GM19467 (cell line): Measurements from ENCODE around the gene HYAL1.
"Not testable (repeated sequence)": the region's sequence is repeated elsewhere in the genome, so short reads cannot be mapped to it uniquely, and the experiment has no call there.

Source experiments
- ATAC-seq: cut with Tn5 transposase; IDR thresholded peaks from one replicate; pipeline ENCODE4 v1.9.1; 2021; ENCODE audit warnings: mild to moderate bottlenecking, moderate library complexity; ENCODE audit not compliant: unreplicated experiment

HYAL1 gene

GRCh38 chr3:50295553-50296431 is 7.6 kb downstream of the HYAL1 start:
- ATAC-seq, result no peak

DNA sequence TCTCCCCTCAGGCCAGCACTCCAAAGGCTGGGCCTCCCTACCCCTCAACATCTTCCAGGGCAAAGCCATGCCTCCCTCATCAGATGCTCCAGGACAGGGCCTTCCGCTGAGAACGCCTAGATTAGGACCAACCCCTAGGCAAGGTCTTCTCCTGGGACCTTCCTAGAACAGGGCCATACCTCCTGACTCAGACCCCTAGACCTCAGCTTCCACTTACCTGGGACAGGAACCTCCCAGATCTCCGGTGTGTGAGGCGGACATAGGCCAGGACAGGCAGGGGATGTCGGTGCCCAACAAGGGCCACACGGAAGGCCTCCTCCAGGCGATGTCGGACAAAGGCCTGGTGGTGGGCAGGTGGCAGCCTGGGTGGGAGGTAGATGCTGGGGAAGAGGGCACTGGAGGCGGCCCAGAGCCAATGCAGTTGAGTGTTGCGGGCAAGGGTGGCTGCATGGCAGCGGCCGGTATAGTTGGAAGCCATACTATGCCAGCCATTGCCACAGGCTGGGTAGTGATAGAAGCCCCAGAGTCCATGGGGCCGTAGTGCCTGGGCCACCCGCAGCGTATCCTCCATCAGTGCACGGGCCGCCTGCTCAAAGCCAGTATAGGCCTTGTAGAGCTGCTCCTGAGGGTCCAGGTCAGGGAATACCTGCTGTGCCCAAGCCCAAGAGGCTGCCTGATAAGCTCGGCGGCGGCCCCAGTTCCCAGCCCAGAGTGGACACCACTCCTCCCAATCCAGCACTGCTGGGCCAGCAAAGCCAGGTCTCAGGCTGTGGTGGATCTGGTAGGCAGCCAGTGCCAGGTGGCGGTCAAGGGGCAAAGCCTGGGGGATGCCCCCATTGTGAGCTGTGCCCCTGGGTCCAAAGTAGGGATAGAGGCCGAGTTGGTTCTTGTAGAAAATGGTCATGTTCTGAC is 8.6 kb downstream of the HYAL1 start:
- ATAC-seq, result no peak

GRCh38 chr3:50294089-50294488 is 9.3 kb downstream of the HYAL1 start:
- no peak for ATAC-seq

DNA sequence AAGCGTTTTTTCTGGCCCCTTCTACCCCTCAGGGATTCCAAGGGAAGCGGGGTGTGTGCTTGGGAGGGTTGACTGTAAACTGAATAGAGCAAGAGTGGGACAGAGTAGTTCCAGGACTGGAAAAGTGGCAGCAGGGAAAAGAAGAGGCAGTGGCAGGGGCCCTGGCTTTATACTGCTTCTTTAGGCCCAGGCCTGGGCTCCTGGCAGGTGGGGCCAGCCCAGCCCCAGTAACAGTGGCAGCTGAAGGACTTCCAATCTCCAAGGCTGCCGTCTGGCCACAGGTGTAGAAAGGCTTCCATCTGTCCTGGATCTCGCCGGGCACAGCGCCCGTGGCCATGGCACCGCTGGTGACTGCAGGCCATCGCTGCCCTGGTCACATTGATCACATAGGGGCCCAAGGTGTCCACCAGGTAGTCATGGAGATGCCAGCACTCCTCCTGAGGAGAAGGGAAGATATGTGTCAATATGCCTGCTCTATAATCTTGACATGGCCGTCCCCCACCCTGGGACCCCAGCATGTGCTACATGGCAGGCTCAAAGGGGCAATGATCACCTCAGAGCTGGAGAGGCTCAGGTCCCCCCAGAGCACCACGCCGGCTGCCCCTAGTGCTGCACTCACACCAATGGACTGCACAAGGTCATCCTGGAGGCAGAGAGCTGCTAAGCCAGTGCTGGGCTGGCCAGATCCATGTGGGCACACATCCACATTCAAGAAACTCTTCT is 10.1 kb downstream of the HYAL1 start:
- no peak for ATAC-seq

- ATAC-seq, result peak; percentile 90
Observed at GRCh38 chr3:50292159-50293078, 11.0 kb downstream of the HYAL1 start, which contains the start of gene IFRD2. TSS of gene IFRD2 (minus strand) at chr3:50292429. CDS start at chr3:50292274, 155 bp downstream.

GRCh38 chr3:50290161-50290641 is 13.2 kb downstream of the HYAL1 start:
- no peak for ATAC-seq

- no peak for ATAC-seq
Observed at GRCh38 chr3:50289130-50289529, 14.2 kb downstream of the HYAL1 start.

DNA sequence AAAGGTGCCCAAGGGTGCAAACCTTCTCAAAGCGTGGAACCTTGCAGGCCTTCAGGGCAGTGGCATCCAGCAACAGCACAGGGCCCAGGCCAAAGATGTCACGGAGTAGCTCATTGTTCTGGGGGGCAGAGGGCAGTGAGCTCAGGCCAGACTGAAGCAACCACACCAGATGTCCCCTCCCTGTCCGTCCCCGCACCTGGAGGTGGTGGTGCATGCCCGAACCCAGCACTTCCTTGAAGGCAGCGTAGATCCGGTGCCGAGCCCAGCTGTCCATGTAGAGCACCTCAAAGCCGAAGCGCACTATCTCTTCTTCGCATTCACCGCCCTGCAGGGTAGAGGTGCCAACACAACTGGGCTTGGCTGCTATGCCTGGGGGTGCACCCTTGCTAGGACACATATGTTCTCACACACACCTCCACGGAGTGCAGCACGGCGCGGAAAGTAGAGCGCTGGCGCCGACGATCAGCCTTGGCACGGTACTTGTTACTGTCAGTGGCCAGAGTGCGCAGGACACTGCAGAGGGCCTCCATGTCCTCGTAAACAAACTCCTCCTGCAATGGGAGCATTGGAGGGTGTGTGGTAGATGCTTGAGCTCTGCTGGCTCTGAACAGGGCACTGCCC is 14.9 kb downstream of the HYAL1 start:
- ATAC-seq, result no peak

GRCh38 chr3:50287262-50287661 is 16.1 kb downstream of the HYAL1 start:
- no peak for ATAC-seq

DNA sequence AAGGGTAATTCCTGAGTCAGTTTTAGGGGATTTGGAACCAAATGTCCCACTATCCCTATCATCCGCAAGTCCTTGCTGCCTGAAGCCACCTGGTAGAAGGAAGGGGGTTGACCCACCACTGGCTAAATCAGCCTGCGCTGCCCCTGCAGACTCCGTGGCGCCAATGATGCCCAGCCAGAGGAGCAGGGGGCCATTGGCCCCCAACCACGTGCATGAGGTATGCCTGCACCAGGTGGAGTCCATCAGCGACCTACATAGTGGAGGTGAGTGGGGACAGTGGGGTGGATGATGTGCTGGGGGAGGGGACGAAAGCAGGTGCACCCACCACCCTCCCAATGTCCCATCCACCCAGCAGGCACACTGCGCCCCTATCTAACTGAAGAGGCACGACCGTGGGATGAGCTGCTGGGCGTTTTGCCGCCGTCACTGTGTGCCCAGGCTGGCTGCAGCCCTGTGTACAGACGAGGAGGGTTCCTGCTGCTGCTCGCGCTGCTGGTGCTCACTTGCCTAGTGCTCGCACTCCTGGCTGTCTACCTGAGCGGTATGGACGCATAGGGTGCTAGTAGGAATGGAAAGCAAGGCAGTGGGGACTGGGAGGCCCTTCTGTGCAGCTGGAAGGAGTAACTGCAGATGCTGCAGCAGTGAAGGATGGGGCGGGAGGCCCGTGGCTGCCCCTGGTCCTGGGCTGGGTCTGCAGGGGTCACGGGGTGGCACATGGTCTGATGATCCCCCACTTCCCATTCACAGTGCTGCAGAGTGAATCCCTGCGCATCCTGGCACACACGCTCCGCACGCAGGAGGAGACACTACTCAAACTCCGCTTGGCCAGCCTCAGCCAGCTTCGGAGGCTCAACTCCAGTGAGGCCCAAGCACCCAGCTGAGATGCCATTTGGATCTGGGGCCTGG is 16.8 kb downstream of the HYAL1 start:
- no peak for ATAC-seq

GRCh38 chr3:50284121-50284520 is 19.3 kb downstream of the HYAL1 start:
- ATAC-seq, result not testable (repeated sequence)

GRCh38 chr3:50279255-50280016 is 23.9 kb downstream of the HYAL1 start:
- no peak for ATAC-seq

- no peak for ATAC-seq
Observed at GRCh38 chr3:50278880-50279224, 24.5 kb downstream of the HYAL1 start, which contains the start of gene LSMEM2. TSS of gene LSMEM2 (plus strand) at chr3:50279087. CDS start at chr3:50279114, 27 bp downstream.

- no peak for ATAC-seq
Observed at GRCh38 chr3:50278123-50278879, 25.1 kb downstream of the HYAL1 start.

- ATAC-seq, result no peak
Observed at GRCh38 chr3:50276762-50277101, 26.6 kb downstream of the HYAL1 start.

GRCh38 chr3:50275996-50276761 is 27.2 kb downstream of the HYAL1 start:
- no peak for ATAC-seq
